DOHH2 (cell line): Measurements from ENCODE around the gene PRG3.

Experiments used
- H3F3A ChIP-seq: fragments of 200-600 bp; sonication (generic), shearing (Covaris generic); 2 replicates; pipeline ENCODE4 v1.6.0; 2016; ENCODE audit warnings: antibody characterized with exemption, mild to moderate bottlenecking; ENCODE audit not compliant: control insufficient read depth, insufficient read depth
- H3K27ac ChIP-seq: fragments of 200-600 bp; sonication (generic); 2 replicates; pipeline ENCODE4 v1.5.1; 2014; ENCODE audit warnings: low read depth, mild to moderate bottlenecking, low read length, moderate library complexity
- H3K27me3 ChIP-seq: fragments of 200-600 bp; sonication (generic); 2 replicates; pipeline ENCODE4 v1.6.1; 2014; ENCODE audit warnings: mild to moderate bottlenecking, low read length, mixed read lengths; ENCODE audit not compliant: control insufficient read depth
- H3K36me3 ChIP-seq: fragments of 200-600 bp; sonication (generic); 2 replicates; pipeline ENCODE4 v1.6.1; 2014; ENCODE audit warnings: mild to moderate bottlenecking, low read length, moderate library complexity, mixed read lengths; ENCODE audit not compliant: control insufficient read depth
- H3K4me1 ChIP-seq: fragments of 200-600 bp; sonication (generic); 2 replicates; pipeline ENCODE4 v1.6.1; 2014; ENCODE audit warnings: mild to moderate bottlenecking, low read length, mixed read lengths; ENCODE audit not compliant: control insufficient read depth
- H3K4me2 ChIP-seq: fragments of 200-600 bp; sonication (generic); 2 replicates; pipeline ENCODE4 v1.6.0; 2014; ENCODE audit warnings: mild to moderate bottlenecking, low read length, moderate library complexity
- H3K4me3 ChIP-seq: fragments of 200-600 bp; sonication (generic); 2 replicates; pipeline ENCODE4 v1.5.1; 2014; ENCODE audit warnings: mild to moderate bottlenecking, low read length, mixed read lengths
- H3K79me2 ChIP-seq: fragments of 200-600 bp; sonication (generic); 2 replicates; pipeline ENCODE4 v1.6.1; 2014; ENCODE audit warnings: mild to moderate bottlenecking, low read length, mixed read lengths; ENCODE audit not compliant: control insufficient read depth
- H3K9me2 ChIP-seq: fragments of 200-600 bp; sonication (generic); replicated peaks from 2 replicates; pipeline ENCODE4 v1.6.1; 2014; ENCODE audit warnings: mild to moderate bottlenecking, low read length, mixed read lengths; ENCODE audit not compliant: control insufficient read depth
- H3K9me3 ChIP-seq: fragments of 200-600 bp; sonication (generic); 2 replicates; pipeline ENCODE4 v1.6.1; 2014; ENCODE audit warnings: antibody characterized with exemption, low read length, mixed read lengths; ENCODE audit not compliant: control insufficient read depth, insufficient read depth
- H4K20me1 ChIP-seq: fragments of 200-600 bp; sonication (generic); 2 replicates; pipeline ENCODE4 v1.6.0; 2014; ENCODE audit warnings: low read depth, mild to moderate bottlenecking, antibody characterized with exemption, low read length, moderate library complexity; ENCODE audit not compliant: control insufficient read depth, insufficient read depth
- CTCF ChIP-seq: fragments of 200-600 bp; sonication (generic); IDR thresholded peaks from one replicate; pipeline ENCODE4 v1.5.1; 2014; ENCODE audit warnings: antibody characterized with exemption, mild to moderate bottlenecking, low read depth, low read length; ENCODE audit not compliant: poor library complexity, severe bottlenecking
- EZH2phosphoT487 ChIP-seq: fragments of 200-600 bp; sonication (generic); IDR thresholded peaks from 2 replicates; pipeline ENCODE4 v1.6.1; 2017; ENCODE audit warnings: borderline replicate concordance, mild to moderate bottlenecking, antibody characterized with exemption, low read length, moderate library complexity, mixed read lengths

The PRG3 gene

GRCh38 chr11:57409321-57410100 is 28.6 kb upstream of the PRG3 start:
- Histone ChIP-seq H3K79me2 (peaks cover 8% of the 10 kb centered on the region), H3K27me3 (no peaks in the 10 kb centered on the region), H3K4me3 (no peak overlapping the region), H3K27ac (no peak overlapping the region), H3F3A (peaks cover 49% of the 10 kb centered on the region), H3K4me2 (no peak overlapping the region), H3K36me3 (peaks cover 93% of the 10 kb centered on the region), H3K4me1 (peaks cover 14% of the 10 kb centered on the region; the same call in 1 of the 2 replicates), H3K9me3 (no peaks in the 10 kb centered on the region), H3K9me2 (no peaks in the 10 kb centered on the region), H4K20me1 (peaks cover 17% of the 10 kb centered on the region; the same call in 1 of the 2 replicates)
- TF ChIP-seq CTCF = no peak
- TF ChIP-seq EZH2phosphoT487 = no peak

DNA sequence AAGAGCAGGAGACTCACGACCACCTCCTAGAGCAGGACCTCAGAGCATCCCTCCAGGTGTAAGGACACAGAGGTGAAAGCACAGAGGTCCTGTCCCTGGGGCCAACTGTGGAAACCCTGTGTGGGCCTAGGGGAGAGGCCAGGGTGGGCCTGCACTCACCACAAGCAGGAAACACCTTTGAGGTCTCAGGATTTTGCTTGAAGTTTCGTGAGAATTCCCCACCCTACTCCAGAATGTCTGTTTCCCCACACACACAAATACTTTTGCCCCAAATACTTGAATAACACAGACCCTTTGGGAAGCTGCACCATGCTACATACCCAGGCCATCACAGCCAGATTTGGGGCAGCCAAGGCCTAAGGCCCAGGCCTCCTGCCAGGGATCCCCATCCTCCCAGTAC is 27.8 kb upstream of the PRG3 start:
- Histone ChIP-seq H3K79me2 (peaks cover 6% of the 10 kb centered on the region), H3K27me3 (no peaks in the 10 kb centered on the region), H3K4me1 (peaks cover 11% of the 10 kb centered on the region; the same call in 1 of the 2 replicates), H3K4me2 (no peak overlapping the region), H3K9me3 (no peaks in the 10 kb centered on the region), H4K20me1 (peaks cover 14% of the 10 kb centered on the region; the same call in 1 of the 2 replicates), H3K36me3 (peaks cover 86% of the 10 kb centered on the region), H3K9me2 (no peaks in the 10 kb centered on the region), H3K4me3 (no peak overlapping the region), H3K27ac (no peak overlapping the region), H3F3A (peaks cover 53% of the 10 kb centered on the region)
- no peak for TF ChIP-seq CTCF
- no peak for TF ChIP-seq EZH2phosphoT487

DNA sequence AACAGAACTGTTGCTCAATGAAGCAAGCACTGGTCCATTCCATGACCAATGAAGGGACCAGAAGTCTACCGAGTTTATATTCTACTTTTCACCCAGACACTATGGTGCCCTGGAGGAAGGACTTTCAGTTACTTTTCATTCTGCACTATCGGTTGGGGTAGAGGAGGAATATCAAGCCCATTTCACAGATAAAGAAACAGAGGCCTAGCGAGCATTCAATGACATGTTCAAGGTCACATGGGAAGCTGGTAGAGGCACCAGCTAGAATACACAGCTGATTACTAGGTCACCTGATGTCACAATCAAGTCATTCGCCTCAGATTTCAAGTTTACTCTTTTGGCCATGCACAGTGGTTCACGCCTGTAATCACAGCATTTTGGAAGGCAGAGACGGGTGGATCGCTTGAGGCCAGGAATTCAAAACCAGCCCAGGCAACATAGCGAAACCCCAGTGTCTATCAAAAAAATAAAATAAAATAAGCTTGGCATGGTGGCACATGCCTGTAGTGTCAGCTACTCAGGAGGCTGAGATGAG is 27.1 kb upstream of the PRG3 start:
- Histone ChIP-seq H3K27me3 (no peaks in the 10 kb centered on the region), H3K4me3 (no peak overlapping the region), H3K9me2 (no peaks in the 10 kb centered on the region), H3F3A (peaks cover 57% of the 10 kb centered on the region), H3K27ac (no peak overlapping the region), H3K36me3 (peaks cover 78% of the 10 kb centered on the region), H4K20me1 (peaks cover 12% of the 10 kb centered on the region; the same call in 1 of the 2 replicates), H3K79me2 (peaks cover 3% of the 10 kb centered on the region; the same call in 1 of the 2 replicates), H3K9me3 (no peaks in the 10 kb centered on the region), H3K4me2 (no peak overlapping the region), H3K4me1 (peaks cover 8% of the 10 kb centered on the region; the same call in 1 of the 2 replicates)
- TF ChIP-seq EZH2phosphoT487 (no peak), CTCF (no peak)
